Activated CD4-positive, alpha-beta T cell treated with anti-CD3 and anti-CD28 coated beads for 4 hours (primary cell): ENCODE measurements around the gene PAX8.

Experiments used
- DNase-seq, 2 donors: peaks; one replicate each; pipeline ENCODE4 v3.0.0-alpha.2; 2020

Gene PAX8

GRCh38 chr2:113201496-113202304, 77.0 kb downstream of the PAX8 start:
- DNase-seq = no peak

GRCh38 chr2:113200736-113201490, 77.8 kb downstream of the PAX8 start:
- no peak for DNase-seq

- DNase-seq = no peak
Observed at GRCh38 chr2:113200236-113200635, 78.5 kb downstream of the PAX8 start.

GRCh38 chr2:113198790-113199612, 79.7 kb downstream of the PAX8 start:
- DNase-seq = peak; percentile 67 to 78

- DNase-seq = no peak
Observed at GRCh38 chr2:113198048-113198789, 80.5 kb downstream of the PAX8 start.

- no peak for DNase-seq
Observed at GRCh38 chr2:113197347-113198047, 81.2 kb downstream of the PAX8 start.

DNA sequence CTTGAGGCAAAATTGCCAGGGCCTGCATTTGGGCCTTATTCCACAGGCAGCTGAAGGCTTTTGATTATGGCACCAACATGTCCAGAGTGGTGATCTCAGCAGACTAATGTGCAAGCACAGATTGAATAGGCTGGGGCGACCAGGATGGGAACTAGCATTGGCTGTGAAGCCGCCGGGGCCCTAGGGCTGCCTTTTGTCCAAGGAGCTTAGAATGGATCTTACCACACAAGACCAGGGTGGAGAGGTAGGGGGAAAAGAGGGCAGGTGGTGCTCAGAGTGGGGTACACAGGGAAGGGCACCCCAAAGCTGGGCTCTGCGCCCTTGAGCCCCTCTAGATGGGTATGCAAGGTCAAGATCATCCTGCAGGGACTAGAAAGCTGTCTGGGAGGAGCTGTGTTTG, 81.9 kb downstream of the PAX8 start:
- DNase-seq = no peak

DNA sequence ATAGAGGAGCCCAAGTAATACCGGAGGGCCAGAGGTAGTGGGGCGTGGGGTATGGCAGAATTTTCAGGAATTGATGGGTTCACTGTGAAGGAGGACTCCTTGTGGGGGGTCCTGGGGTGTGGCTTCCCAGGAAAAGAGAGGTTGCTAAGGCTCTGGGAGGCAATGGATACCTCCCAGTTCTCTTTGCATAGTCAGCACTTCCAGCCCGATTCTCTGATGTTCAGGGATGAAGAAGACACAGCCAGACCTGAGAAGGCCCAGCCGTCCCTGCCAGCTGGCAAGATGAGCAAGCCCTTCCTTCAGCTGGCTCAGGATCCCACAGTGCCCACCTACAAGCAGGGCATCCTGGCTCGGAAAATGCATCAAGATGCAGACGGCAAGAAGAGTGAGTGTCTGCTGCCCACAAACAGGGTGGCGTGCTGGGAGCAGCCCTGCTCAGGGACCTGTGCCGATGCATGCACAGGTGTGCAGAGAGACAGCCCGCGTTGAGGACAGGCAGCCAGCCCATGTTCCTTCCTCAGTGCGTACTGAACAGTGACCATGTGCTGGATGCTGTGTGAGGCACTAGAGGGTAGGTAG, 82.7 kb downstream of the PAX8 start:
- no peak for DNase-seq

DNA sequence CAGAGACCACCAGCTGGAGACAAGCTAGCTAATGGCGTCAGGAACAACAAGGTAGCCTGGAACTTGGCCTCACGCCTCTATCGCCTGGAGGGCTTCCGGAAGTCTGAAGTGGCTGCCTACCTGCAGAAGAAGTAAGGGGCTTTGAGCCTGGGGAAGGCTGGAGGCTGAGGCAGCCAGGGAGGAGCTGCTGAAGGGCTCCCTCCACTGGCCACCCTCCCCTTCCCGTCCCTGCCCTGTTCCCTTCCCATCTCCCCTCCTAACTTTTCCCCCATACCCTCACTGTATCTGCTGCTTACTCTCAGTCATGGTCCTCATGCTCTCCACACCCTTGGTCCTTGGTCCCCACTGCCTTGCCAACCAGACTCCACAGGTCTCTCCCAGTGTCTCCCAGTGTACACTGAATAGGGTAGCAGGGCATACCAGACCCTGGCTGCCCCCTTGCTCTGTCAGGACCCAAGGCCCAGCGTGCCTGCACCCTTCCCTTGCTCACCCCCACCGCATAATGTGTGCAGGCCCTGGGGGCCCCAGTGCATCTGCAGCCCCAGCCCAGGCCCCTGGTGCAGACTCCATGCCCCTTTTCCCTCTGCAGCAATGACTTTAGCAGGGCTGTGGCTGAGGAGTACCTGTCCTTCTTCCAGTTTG, 86.1 kb downstream of the PAX8 start:
- no peak for DNase-seq

GRCh38 chr2:113190871-113191270, 87.8 kb downstream of the PAX8 start:
- no peak for DNase-seq

DNA sequence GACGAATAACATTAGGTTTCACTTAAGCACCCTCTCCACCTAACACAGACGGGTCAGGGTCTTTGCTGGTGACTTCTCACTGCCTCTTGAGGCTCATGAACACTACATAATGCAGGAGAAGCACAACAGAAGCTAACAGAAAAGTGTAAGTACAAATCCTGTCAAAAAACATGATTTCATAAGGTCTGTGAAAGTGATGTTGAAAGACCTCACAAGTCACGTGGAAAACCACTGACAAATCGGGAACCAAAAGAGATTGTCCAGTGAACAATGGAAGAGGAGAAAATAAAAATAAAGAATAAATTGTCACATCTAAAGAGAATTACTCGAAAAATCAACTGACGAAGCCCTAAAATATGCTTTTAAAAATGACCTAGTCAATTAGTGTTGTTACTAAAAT, 91.0 kb downstream of the PAX8 start:
- DNase-seq = no peak

DNA sequence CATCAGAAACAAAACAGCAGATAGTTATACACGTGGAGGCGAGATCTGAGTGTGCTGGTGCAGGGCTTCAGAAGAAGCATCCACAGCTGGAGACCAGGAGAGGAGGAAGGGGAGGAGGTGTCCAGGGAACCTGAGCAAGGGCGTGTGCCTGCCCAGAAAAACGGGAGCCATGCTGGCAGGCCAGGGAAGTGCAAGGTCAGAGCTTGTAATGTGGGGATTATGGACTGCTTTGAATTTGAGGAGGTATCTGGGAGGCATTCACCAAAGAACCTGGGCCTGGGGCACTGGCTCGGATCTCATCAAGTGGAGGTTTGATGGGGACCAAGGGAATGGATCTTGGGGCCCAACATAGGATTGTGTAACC, 92.3 kb downstream of the PAX8 start:
- DNase-seq = no peak

GRCh38 chr2:113185664-113186432, 92.9 kb downstream of the PAX8 start:
- DNase-seq = no peak

DNA sequence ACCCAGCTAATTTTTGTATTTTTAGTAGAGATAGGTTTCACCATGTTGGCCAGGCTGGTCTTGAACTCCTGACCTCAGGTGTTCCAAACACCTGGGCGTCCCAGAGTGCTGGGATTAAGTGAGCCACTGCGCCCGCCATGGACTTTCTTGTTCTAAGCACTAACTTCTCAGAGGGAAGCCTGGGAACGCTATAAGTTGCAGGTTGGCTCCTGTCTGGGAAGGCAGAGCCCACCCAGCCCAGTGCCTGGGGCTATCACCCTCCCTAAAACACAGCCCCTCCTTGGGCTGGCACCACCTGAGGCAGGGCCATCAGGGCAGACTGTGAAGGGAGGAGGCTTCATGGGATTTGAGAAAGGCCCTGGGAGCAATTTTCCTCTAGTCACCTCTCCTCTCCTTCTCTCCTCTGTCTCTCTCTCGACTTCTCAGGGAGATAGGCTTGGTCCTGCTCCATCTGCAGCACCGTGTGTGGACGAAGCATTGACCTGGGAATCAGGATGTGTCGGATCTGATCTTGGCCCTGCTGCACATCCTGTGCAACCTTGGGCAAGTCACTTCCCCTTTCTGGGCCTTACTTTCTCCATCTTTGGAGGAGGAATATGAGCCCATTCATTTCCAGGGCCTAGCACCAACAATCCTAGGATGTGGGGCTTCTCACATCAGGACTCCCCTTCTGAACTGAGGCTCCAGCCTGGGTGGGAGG, 94.0 kb downstream of the PAX8 start:
- no peak for DNase-seq

GRCh38 chr2:113183703-113184102, 95.0 kb downstream of the PAX8 start:
- no peak for DNase-seq

DNA sequence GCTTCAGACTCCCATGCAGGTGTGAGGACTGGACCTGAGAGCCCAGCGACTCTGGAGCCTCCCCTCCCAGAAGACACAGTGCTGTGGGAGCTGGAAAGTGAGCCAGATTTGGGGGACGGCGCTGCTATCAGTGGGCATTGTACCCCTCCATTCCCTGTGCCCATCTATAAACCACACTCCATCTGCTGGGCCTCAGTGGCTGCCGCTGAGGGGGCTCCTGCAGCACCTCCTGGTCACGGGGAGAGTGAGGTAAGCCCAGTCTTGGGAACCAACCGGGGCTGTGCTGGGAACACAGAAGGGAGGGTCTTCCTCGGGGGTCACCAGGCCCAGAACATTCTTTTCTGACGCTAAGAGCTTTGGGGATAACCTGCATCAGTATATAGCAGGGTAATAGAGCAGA, 95.5 kb downstream of the PAX8 start:
- no peak for DNase-seq

- DNase-seq = no peak
Observed at GRCh38 chr2:113182471-113183260, 96.1 kb downstream of the PAX8 start.

GRCh38 chr2:113181258-113182051, 97.3 kb downstream of the PAX8 start:
- DNase-seq = no peak
